NCI-H2029 treated with DMSO at 0.1 percent for 48 hours (cell line): ENCODE data around the gene GNAZ.

ENCODE experiments used
- DNase-seq: peaks from one replicate; lab custom pipeline; 2025; lab: John Stamatoyannopoulos, UW

GNAZ gene

GRCh38 chr22:23077627-23078461 lies 7.5 kb downstream of the GNAZ start:
- DNase-seq, result no peak

GRCh38 chr22:23078462-23078787 lies 8.1 kb downstream of the GNAZ start:
- DNase-seq, result no peak

DNA sequence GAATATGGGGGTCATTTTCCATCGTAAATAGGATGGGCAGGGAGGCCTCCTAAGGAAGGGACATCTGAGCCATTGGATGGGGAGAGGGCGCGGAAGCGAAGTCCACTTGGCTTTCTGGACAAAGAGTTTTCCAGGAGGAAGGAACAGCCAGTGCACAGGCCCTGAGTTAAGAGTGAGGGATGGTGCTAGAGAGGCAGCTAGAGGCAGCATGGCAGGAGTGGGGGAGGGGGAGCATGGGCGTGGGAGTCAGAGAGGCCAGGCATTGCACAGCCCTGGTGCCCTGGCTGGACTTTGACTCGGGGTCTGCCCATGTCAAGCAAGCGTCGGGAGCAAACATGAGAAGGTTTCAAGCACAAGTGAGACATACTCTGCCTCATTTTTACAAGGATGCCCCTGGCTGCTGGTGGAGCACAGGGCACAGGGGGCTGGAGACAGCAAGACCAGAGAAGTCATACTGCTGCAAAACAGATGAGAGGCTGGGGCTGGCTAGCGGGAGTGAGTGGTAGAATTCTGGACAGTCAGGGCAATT lies 9.0 kb downstream of the GNAZ start:
- DNase-seq, result no peak

GRCh38 chr22:23079814-23080521 lies 9.6 kb downstream of the GNAZ start:
- no peak for DNase-seq

GRCh38 chr22:23080613-23081290 lies 10.4 kb downstream of the GNAZ start:
- no peak for DNase-seq

- no peak for DNase-seq
Measured at GRCh38 chr22:23082534-23083314, 12.4 kb downstream of the GNAZ start.

GRCh38 chr22:23083315-23084021 lies 13.1 kb downstream of the GNAZ start:
- DNase-seq, result no peak

- no peak for DNase-seq
Measured at GRCh38 chr22:23084453-23085350, 14.4 kb downstream of the GNAZ start.

GRCh38 chr22:23085351-23085671 lies 15.0 kb downstream of the GNAZ start:
- no peak for DNase-seq

DNA sequence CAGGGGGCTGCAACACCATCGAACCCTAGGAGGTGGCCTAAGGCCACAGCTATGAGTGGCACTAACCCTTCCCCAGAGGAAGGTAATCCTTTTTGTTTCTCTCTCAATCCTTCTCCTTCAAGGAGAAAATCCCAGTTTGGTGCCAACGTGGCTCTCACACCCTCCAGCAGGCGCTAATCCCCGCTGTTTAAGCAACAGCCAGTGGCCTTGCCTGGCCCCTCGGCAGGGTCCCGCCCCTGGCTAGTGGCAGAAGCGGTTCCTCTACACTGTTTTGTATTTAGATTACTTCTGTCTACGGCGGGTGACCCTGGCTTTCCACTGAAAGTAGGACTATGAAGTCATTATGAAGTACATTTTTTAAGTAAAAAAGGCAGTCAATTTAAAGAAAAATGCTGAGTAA lies 15.5 kb downstream of the GNAZ start:
- DNase-seq, result no peak

GRCh38 chr22:23086263-23086662 lies 15.9 kb downstream of the GNAZ start:
- no peak for DNase-seq

- DNase-seq, result no peak
Measured at GRCh38 chr22:23086787-23087186, 16.5 kb downstream of the GNAZ start.

DNA sequence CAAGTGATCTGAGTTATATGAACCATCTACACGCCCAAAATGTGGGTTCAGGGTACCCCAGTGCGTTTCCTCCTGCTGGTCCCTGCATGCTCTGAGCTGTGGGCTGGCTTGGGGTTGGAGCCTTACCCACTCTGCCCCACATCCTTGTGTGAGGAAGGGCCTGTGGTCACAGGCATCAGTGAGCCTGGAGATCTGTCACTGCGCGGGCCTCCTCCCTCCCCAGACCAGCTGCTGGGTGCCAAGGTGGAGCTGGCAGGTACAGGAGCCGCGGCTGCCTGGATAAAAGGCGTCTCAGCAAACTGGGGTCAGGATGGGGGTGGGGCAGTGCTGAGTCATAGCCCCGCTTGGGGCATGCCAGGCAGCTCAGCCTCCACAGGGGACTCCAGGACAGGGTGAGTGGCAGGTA lies 17.9 kb downstream of the GNAZ start:
- DNase-seq, result no peak

DNA sequence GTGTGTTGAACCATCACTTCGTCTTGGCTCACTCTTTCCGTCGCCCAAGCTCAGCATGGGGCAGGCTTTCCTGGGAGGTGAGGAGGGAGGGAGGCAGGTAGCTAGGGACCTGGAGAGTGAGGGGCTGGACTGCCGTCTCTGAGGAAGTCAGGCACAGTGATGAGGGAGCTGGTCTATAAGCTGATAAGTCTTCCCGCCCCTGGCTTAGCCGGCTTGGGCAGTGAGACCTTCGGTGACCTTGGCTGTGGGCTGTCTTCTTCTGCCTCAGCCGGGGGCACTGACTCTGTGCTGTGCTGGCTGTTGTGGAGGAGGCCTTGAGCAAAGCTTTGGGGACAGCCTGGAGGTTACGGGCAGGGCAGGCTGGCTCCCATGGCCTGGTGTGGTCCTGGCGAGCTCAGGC lies 18.7 kb downstream of the GNAZ start:
- no peak for DNase-seq

- no peak for DNase-seq
Measured at GRCh38 chr22:23089633-23090456, 19.5 kb downstream of the GNAZ start.

- no peak for DNase-seq
Measured at GRCh38 chr22:23090457-23090835, 20.1 kb downstream of the GNAZ start.

GRCh38 chr22:23091760-23092159 lies 21.4 kb downstream of the GNAZ start:
- no peak for DNase-seq

DNA sequence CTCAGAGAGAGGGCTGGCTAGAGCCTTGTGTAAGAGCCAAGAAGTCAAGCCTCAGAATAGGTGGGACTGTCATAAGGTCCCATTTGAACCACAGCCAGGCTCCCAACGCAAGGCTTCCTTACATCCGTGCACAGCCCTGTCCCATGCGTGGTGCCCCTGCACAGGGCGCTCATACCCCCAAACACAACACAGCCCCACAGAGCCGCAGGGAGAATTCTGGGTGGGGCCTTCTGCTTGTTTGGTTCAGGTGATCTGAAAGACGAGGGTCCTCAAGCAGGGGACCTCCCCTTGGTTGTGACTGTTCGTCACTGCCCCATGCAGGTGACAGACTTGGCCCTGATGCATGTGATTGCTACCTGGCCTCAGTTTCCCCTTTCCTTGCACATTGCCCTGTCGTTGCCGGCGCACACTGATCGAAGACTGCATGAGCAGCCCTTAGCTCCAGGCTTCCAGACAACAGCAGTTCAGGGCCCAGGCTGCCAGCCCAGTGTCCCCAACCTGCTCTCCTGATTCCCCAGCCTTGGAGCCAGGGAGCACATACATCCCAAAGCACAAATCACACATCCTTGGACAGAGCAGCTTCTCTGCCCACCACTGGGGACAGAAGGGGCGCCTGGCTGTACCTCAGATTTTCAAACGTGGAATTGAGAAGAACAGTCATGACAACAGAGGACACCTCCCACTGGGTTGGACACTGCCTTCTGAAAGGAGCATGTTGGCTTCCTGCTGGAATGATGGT lies 22.1 kb downstream of the GNAZ start:
- no peak for DNase-seq
